WERI-Rb-1 (cell line): Measurements from ENCODE around the gene SEPTIN10.
"Not testable (repeated sequence)": the region's sequence is repeated elsewhere in the genome, so short reads cannot be mapped to it uniquely, and the experiment has no call there.

Experiments used
- DNase-seq: peaks from one replicate; pipeline ENCODE4 v3.0.0-alpha.2; 2020
- H3K27ac ChIP-seq: fragments of 250-450 bp; sonication (Bioruptor Pico); 2 replicates; pipeline ENCODE4 v1.5.1; 2020; ENCODE audit warnings: mild to moderate bottlenecking, moderate library complexity
- H3K27me3 ChIP-seq: fragments of 250-450 bp; sonication (Bioruptor Pico); 2 replicates; pipeline ENCODE4 v1.5.1; 2021; ENCODE audit warnings: mild to moderate bottlenecking, low read depth, moderate library complexity; ENCODE audit not compliant: insufficient read depth, severe bottlenecking
- H3K36me3 ChIP-seq: fragments of 250-450 bp; sonication (Bioruptor Pico); 2 replicates; pipeline ENCODE4 v1.5.1; 2020; ENCODE audit warnings: mild to moderate bottlenecking, moderate library complexity
- H3K4me3 ChIP-seq: 2 replicates; pipeline ENCODE4 v1.5.1; 2011; ENCODE audit warnings: low read depth, mild to moderate bottlenecking, control low read depth, low read length
- H3K9me3 ChIP-seq: fragments of 250-450 bp; sonication (Bioruptor Pico); 2 replicates; pipeline ENCODE4 v1.5.1; 2021; ENCODE audit warnings: mild to moderate bottlenecking, moderate library complexity; ENCODE audit not compliant: severe bottlenecking
- TF ChIP-seq, protein P1 (sequence below): IDR thresholded peaks from 2 replicates; pipeline ENCODE4 v1.5.1; 2011; ENCODE audit warnings: low read depth, mild to moderate bottlenecking, control low read depth, inconsistent platforms, low read length

The SEPTIN10 gene

DNA sequence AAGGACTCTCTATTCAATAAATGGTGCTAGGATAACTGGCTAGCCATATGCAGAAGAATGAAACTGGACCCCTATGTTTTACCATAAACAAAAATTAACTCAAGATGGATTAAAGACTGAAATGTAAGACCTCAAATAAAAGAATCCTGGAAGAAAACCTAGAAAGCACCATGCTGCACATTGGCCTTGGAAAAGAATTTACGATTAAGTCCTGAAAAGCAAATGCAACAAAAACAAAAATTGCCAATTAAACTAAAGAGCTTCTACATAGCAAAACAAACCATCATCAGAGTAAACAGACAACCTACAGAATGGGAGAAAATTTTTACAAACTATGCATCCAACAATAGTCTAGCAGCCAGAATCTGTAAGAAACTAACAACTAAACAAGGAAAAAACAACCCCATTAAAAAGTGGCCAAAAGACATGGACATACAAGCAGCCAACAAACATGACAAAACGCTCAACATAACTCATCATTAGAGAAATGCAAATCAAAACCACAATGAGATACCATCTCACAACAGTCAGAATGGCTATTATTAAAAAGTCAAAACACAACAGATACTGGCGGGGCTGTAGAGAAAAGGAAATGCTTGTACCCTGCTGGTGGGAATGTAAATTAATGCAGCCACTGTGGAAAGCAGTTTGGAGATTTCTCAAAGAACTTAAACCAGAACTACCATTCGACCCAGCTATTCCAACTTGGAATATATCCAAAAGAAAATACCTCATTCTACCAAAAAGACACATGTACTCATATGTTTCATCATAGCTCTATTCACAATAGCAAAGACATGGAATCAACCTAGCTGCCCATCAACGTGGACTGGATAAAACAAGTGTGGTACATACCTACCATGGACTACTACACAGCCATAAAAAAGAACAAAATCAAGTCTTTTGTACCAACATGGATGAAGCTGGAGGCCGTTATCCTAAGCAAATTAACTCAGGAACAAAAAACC lies 30.6 kb downstream of the SEPTIN10 start:
- Histone ChIP-seq H3K9me3 (no peaks in the 10 kb centered on the region), H3K27ac (no peak overlapping the region), H3K27me3 (no peaks in the 10 kb centered on the region), H3K36me3 (no peaks in the 10 kb centered on the region; the same call in 1 of the 2 replicates), H3K4me3 (no peak overlapping the region)
- no peak for DNase-seq
- TF ChIP-seq, protein P1, sequence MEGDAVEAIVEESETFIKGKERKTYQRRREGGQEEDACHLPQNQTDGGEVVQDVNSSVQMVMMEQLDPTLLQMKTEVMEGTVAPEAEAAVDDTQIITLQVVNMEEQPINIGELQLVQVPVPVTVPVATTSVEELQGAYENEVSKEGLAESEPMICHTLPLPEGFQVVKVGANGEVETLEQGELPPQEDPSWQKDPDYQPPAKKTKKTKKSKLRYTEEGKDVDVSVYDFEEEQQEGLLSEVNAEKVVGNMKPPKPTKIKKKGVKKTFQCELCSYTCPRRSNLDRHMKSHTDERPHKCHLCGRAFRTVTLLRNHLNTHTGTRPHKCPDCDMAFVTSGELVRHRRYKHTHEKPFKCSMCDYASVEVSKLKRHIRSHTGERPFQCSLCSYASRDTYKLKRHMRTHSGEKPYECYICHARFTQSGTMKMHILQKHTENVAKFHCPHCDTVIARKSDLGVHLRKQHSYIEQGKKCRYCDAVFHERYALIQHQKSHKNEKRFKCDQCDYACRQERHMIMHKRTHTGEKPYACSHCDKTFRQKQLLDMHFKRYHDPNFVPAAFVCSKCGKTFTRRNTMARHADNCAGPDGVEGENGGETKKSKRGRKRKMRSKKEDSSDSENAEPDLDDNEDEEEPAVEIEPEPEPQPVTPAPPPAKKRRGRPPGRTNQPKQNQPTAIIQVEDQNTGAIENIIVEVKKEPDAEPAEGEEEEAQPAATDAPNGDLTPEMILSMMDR, result no peak

DNA sequence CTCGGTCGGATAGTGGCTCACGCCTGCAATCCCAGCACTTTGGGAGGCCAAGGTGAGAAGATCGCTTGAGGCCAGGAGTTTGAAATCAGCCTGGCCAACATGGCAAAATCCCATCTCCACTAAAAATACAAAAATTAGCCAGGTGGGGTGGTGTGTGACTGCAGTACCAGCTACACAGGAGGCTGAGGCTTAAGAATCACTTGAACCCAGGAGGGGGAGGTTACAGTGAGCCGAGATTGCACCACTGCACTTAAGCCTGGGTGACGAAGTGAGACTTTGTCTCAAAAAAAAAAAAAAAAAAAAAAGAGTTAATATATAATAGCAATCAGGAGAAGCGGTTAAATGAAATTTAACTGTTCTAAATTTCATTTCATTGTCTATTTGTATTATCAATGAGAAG lies 36.1 kb downstream of the SEPTIN10 start:
- DNase-seq, H3K9me3 ChIP-seq, H3K36me3 ChIP-seq, H3K27ac ChIP-seq, H3K4me3 ChIP-seq, H3K27me3 ChIP-seq: not testable (repeated sequence)

DNA sequence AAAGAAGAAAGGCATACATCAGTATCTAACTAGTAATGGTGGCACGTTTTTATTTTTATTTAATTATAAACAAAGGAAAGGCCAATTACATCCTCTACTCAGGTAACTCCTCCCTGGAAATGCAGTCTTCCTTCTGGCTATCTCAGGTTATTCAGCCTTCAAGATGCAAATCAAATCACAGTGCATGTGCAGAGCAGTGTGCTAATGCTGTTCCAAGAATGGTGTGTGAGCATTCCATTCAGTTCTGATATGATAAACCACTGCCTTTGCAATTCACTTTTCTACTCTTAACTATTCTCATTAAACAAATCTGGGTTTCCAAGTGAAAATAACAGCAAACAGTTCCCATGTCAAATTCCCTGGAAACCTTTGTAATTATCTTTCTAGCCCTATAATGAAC lies 38.4 kb downstream of the SEPTIN10 start:
- TF ChIP-seq, protein P1, result no peak
- H3K27me3 ChIP-seq, result no peaks in the 10 kb centered on the region
- no peaks in the 10 kb centered on the region; the same call in 1 of the 2 replicates for H3K36me3 ChIP-seq
- no peak overlapping the region for H3K4me3 ChIP-seq
- H3K27ac ChIP-seq, result no peak overlapping the region
- no peak for DNase-seq
- H3K9me3 ChIP-seq, result no peaks in the 10 kb centered on the region

DNA sequence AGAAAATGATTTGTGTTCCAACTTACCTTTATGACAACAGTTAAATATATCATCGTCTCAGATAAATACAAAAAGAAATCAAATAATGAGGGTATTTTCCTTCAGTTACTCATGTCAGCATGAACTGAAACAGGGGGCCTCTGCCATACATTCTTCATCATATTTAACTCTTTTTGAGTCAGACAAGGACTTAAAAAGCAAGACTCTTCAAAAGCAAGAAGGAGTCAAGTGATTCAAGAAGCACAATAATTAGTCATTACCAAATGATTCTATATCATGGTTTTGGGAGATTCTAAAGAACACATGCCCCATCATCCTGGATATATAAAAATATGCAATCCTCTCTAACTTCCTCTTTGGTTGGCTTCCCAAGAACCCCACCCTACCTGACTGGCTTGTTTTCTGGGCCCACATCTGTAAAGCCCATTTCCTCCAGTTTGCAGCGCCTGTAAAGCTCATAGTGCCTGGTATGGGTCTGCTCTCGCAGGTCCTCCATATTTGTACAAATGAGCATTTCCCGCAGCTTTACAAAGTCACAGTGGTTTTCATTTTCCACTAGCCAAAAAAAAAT lies 49.7 kb downstream of the SEPTIN10 start:
- H3K4me3 ChIP-seq, result no peak overlapping the region
- no peak for DNase-seq
- H3K27me3 ChIP-seq, result no peaks in the 10 kb centered on the region
- TF ChIP-seq, protein P1, result no peak
- H3K9me3 ChIP-seq, result no peaks in the 10 kb centered on the region
- H3K27ac ChIP-seq, result no peak overlapping the region
- peaks cover 3% of the 10 kb centered on the region; the same call in 1 of the 2 replicates for H3K36me3 ChIP-seq

DNA sequence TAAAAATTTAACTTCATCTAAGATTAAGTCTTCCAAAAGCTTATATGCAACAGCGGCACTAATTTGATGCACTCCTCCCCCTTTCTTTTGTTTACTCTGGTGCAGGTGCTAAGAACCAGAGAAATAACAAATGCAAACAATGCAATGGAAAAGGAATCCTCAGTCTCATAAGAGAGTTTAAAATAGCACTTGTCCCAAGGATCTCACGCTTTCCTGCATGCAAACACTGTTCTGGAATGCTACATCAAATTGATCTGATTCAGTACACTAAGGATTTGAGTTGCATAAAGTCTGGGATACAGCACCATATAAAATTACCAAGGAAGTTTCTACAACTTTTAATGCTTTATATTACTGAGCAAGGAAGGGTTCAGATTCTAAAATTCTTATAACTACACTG lies 50.5 kb downstream of the SEPTIN10 start:
- Histone ChIP-seq H3K36me3 (peaks cover 3% of the 10 kb centered on the region; the same call in 1 of the 2 replicates), H3K4me3 (no peak overlapping the region), H3K9me3 (no peaks in the 10 kb centered on the region), H3K27ac (no peak overlapping the region), H3K27me3 (no peaks in the 10 kb centered on the region)
- TF ChIP-seq, protein P1, result no peak
- DNase-seq, result no peak

DNA sequence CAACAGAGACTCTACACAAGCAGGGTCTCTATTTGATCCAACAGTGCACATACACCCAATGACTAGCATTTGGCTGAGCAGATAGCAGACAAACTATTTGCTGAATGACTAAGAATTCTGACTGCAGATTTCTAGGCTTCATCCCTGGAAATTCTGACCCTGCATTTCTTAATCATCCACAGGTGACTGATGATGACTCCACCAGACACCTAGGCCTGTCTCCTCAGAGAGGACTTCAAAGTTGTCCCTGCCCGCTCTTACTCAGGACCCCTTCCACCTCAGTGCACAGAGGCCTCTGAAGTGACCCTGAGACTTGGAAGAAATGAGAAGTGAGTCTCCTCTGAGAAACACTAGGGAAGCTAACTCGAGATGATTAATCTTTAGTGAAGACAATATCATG lies 51.3 kb downstream of the SEPTIN10 start:
- H3K27ac ChIP-seq, result no peak overlapping the region
- H3K9me3 ChIP-seq, result no peaks in the 10 kb centered on the region
- no peaks in the 10 kb centered on the region for H3K27me3 ChIP-seq
- TF ChIP-seq, protein P1, result no peak
- no peak overlapping the region for H3K4me3 ChIP-seq
- no peak for DNase-seq
- peaks cover 3% of the 10 kb centered on the region; the same call in 1 of the 2 replicates for H3K36me3 ChIP-seq
